Psoas muscle (tissue), 8 donors: Measurements from ENCODE around the gene NOG. TPM values are rescaled to one million over a fixed set of nuclear protein-coding genes. Genes with fewer than 3 reads are reported as not detected.
A peak's percentile ranks its signal among the peaks of the same experiment; 100 is the strongest.

Experiments
- ATAC-seq, 4 donors: fragments of 200-7000 bp; cut with Tn5 transposase; one replicate each; pipeline ENCODE4 v1.9.1; 2020; ENCODE audit warnings: moderate library complexity in 3 of 4, mild to moderate bottlenecking in 2 of 4
- DNase-seq, 2 donors: peaks; one replicate each; pipeline ENCODE4 v3.0.0-alpha.2; 2020
- H3K27ac ChIP-seq: fragments of 200-600 bp; one replicate; pipeline ENCODE4 v1.8.0; 2022
- H3K27me3 ChIP-seq, 3 donors: fragments of 200-600 bp in 1 of 3; one replicate each; pipeline versions ENCODE4 v1.6.1 to v1.8.0; 2013 to 2022; ENCODE audit warnings: low read length in 2 of 3, mild to moderate bottlenecking in 2 of 3, moderate library complexity in 1 of 3; ENCODE audit not compliant: insufficient read depth in 3 of 3
- H3K36me3 ChIP-seq, 2 donors: fragments of 200-600 bp in 1 of 2; one replicate each; pipeline versions ENCODE4 v1.6.1 to v1.8.0; 2013 to 2022; ENCODE audit warnings: low read depth in 1 of 2, mild to moderate bottlenecking in 1 of 2, moderate library complexity in 1 of 2; ENCODE audit not compliant: insufficient read depth in 1 of 2
- H3K4me1 ChIP-seq: fragments of 200-600 bp; one replicate; pipeline ENCODE4 v1.8.0; 2022
- H3K4me3 ChIP-seq: fragments of 200-600 bp; one replicate; pipeline ENCODE4 v1.8.0; 2022; ENCODE audit warnings: mild to moderate bottlenecking
- H3K9me3 ChIP-seq: fragments of 200-600 bp; one replicate; pipeline ENCODE4 v1.8.0; 2022
- WGBS, 3 donors: extraction: QIAGEN DNeasy Blood & Tissue Kit; methylation state at CpG; one replicate each; pipeline versions ENCODE4 v1.1.6 to v1.1.7; 2013; 5-methylcytosine and 5-hydroxymethylcytosine counted together
- intact Hi-C, 2 donors: fragments of 100-400 bp; cut with DNase I; formaldehyde crosslinking; loops; one replicate each; pipeline versions ENCODE4 v1.11.0 to v1.14.2; 2022
- long read RNA-seq, 2 donors: library from polyadenylated mRNA; unstranded; transcript quantifications; one replicate each; pipeline ENCODE4 v2.0.0, GENCODE V29; 2021
- polyA plus RNA-seq, 3 donors: library from polyadenylated mRNA; stranded (reverse); fragments of 200-250 nt; gene quantifications; one replicate each; pipeline ENCODE4 v1.2.3, GENCODE V29; 2013
- total RNA-seq, 4 donors: library from RNA; stranded (reverse); fragmentation: NEBNext Ultra II Directional in 2 of 4; extraction: Animal tissue kit (Norgen Biotek cat#: 25700) in 2 of 4; gene quantifications; one replicate each; pipeline versions ENCODE4 v1.2.1 to v1.2.4, GENCODE V29; 2021 to 2023
- TF ChIP-seq, protein P1 (sequence below): fragments of 200-600 bp; IDR thresholded peaks from one replicate; pipeline ENCODE4 v1.8.0; 2022; ENCODE audit warnings: antibody characterized with exemption
- donor health status: healthy with polysubstance abuse.
- donor health status: DM: no; HTN: no; CAD: no; lungs with moderate emphysema.
- donor health status: Bipolar disorder and iron deficiency.
- donor health status: healthy.
- donor health status: DM: yes; HTN: yes; CAD: no.
- donor health status: DM: no; HTN: no; CAD: no.
- donor health status: DM: no; HTN: no; CAD: no.
- donor health status: DM: yes; HTN: yes; CAD: no.

The NOG gene
- total RNA-seq (1 to 10 TPM; 2.7 to 8.5 (median 5.2) TPM), polyA plus RNA-seq (1 to 10 TPM in 2 of 3 donors, under 1 TPM in 1; 0.60 to 2.2 (median 1.2) TPM)
- long read RNA-seq, donor 1, transcript NOG-201 (1 exons, 1,892 nt): major isoform, 10 of 10 reads
- long read RNA-seq, donor 1, partial matches to known transcripts: 0 of 10 reads
- long read RNA-seq, donor 1, other reads (novel, unspliced or antisense): 0 of 10 reads
- long read RNA-seq, donor 2, transcript NOG-201 (1 exons, 1,892 nt): major isoform, 14 of 14 reads
- long read RNA-seq, donor 2, partial matches to known transcripts: 0 of 14 reads
- long read RNA-seq, donor 2, other reads (novel, unspliced or antisense): 0 of 14 reads

DNA sequence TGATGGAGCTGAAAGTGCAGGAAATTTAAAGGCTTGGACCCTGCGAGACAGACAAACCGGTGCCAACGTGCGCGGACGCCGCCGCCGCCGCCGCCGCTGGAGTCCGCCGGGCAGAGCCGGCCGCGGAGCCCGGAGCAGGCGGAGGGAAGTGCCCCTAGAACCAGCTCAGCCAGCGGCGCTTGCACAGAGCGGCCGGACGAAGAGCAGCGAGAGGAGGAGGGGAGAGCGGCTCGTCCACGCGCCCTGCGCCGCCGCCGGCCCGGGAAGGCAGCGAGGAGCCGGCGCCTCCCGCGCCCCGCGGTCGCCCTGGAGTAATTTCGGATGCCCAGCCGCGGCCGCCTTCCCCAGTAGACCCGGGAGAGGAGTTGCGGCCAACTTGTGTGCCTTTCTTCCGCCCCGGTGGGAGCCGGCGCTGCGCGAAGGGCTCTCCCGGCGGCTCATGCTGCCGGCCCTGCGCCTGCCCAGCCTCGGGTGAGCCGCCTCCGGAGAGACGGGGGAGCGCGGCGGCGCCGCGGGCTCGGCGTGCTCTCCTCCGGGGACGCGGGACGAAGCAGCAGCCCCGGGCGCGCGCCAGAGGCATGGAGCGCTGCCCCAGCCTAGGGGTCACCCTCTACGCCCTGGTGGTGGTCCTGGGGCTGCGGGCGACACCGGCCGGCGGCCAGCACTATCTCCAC lies at the start of gene NOG:
Gene NOG (plus strand): TSS at position 54 of the 674 bp plus-strand sequence. CDS start 525 bp downstream, at position 579.
- WGBS, 3 donors: 0 to 1% (median 0%) methylated on average over 45 to 85 of the region's 85 CpGs
- intact Hi-C loops: loop anchor here (1.0 to 5.0 kb wide), 5 partner anchors 84 to 187 kb away; no protein-coding TSS in a partner anchor
- TF ChIP-seq, protein P1, sequence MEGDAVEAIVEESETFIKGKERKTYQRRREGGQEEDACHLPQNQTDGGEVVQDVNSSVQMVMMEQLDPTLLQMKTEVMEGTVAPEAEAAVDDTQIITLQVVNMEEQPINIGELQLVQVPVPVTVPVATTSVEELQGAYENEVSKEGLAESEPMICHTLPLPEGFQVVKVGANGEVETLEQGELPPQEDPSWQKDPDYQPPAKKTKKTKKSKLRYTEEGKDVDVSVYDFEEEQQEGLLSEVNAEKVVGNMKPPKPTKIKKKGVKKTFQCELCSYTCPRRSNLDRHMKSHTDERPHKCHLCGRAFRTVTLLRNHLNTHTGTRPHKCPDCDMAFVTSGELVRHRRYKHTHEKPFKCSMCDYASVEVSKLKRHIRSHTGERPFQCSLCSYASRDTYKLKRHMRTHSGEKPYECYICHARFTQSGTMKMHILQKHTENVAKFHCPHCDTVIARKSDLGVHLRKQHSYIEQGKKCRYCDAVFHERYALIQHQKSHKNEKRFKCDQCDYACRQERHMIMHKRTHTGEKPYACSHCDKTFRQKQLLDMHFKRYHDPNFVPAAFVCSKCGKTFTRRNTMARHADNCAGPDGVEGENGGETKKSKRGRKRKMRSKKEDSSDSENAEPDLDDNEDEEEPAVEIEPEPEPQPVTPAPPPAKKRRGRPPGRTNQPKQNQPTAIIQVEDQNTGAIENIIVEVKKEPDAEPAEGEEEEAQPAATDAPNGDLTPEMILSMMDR: no peak
- peaks cover 26% of the 10 kb centered on the region for H3K4me1 ChIP-seq
- H3K27me3 ChIP-seq: peaks cover 0 to 8% (median 1%) of the 10 kb centered on the region in 3 donors
- H3K27ac ChIP-seq: peak within 1 kb of the TSS; percentile 92
- H3K9me3 ChIP-seq: no peaks in the 10 kb centered on the region
- H3K36me3 ChIP-seq: no peaks in the 10 kb centered on the region
- H3K4me3 ChIP-seq: peak within 1 kb of the TSS; percentile 81
- DNase-seq (peak; percentile 65 to 82), ATAC-seq (peak; percentile 66 to 82 (median 74))

DNA sequence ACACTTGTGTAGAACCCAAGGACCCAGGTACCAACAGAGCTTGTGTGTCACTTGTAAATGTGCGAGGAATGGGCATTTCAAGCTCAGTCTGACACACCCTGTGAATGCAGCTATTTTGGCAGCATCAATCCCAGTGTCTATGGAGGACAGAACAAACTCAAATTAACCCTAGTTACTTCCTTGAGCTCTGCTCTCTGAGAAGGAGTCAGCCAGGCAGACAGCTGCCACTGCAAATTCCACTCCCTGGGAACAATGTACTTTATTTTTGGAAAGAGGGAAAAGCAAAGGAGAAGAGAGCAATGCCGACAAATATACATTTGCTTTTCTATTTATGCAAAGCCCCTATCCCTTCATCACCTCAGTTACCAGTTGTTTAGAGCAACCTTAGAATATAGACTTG lies 48.4 kb upstream of the NOG start:
- H3K4me3 ChIP-seq: no peak overlapping the region
- intact Hi-C loops: no loop called here
- TF ChIP-seq, protein P1: no peak
- ATAC-seq: no peak
- H3K27ac ChIP-seq: no peak overlapping the region
- no peaks in the 10 kb centered on the region for H3K27me3 ChIP-seq
- no peaks in the 10 kb centered on the region for H3K4me1 ChIP-seq
- WGBS, 3 donors: 29 to 44% (median 36%) methylated on average over 2 of the region's 2 CpGs
- peaks cover 5% of the 10 kb centered on the region for H3K9me3 ChIP-seq
- no peak for DNase-seq
- no peaks in the 10 kb centered on the region for H3K36me3 ChIP-seq

DNA sequence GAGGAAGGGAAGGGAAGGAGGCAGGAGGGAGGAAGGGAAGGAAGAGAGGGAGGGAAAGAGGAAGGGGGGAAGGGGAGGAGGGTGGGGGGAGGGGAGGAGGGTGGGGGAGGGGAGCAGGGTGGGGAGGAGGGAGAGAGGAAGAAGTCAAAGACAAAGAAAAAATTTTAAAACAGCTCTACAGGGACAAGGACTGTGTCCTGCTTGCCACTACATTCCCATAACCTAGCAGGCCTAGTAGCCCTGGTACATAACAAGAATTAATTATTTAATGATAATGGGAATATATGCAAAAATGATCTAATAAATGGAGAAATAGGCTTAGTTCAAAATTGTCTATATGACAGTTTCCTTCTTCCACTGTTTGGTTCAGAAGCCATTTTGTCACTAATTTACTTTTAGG lies 47.6 kb upstream of the NOG start:
- no peaks in the 10 kb centered on the region for H3K4me1 ChIP-seq
- no peaks in the 10 kb centered on the region for H3K36me3 ChIP-seq
- no peak overlapping the region for H3K4me3 ChIP-seq
- no peaks in the 10 kb centered on the region for H3K27me3 ChIP-seq
- DNase-seq (no peak), ATAC-seq (no peak)
- peaks cover 5% of the 10 kb centered on the region for H3K9me3 ChIP-seq
- H3K27ac ChIP-seq: no peak overlapping the region
- TF ChIP-seq, protein P1: no peak
- intact Hi-C loops: no loop called here

DNA sequence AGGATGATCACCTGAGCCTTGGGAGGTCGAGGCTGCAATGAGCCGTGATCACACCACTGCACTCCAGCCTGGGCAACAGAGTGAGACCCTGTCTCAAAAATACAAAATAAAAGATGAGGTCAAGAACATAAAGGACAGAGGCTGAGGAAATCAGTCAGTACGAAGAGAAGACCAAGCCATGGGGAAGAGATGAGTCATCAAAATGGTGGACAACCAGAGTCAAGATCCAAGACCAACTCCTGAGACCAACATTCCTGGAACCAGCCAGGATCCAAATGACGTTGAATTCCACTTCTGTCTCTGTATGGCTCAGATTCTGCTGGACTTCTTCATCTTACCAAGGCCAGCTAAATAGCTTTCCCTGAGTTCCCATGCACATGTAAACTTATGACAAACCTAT lies 44.8 kb upstream of the NOG start:
- no peak overlapping the region for H3K27ac ChIP-seq
- DNase-seq (no peak), ATAC-seq (no peak)
- WGBS, 3 donors: 76 to 84% (median 83%) methylated on average over 4 of the region's 4 CpGs
- no peaks in the 10 kb centered on the region for H3K36me3 ChIP-seq
- no peaks in the 10 kb centered on the region for H3K27me3 ChIP-seq
- no peaks in the 10 kb centered on the region for H3K4me1 ChIP-seq
- TF ChIP-seq, protein P1: no peak
- no peak overlapping the region for H3K4me3 ChIP-seq
- H3K9me3 ChIP-seq: peaks cover 5% of the 10 kb centered on the region
- intact Hi-C loops: no loop called here
